GM12878 (cell line): ENCODE measurements around the gene RAB30. TPM values are rescaled to one million over a fixed set of nuclear protein-coding genes. Genes with fewer than 3 reads are reported as not detected.

ENCODE experiments used
- BMI1 ChIP-seq: fragments of 450-650 bp; IDR thresholded peaks from 2 replicates; pipeline ENCODE4 v1.6.1; 2016; ENCODE audit warnings: mild to moderate bottlenecking, moderate library complexity, borderline replicate concordance
- CREB1 ChIP-seq: IDR thresholded peaks from 2 replicates; pipeline ENCODE4 v1.6.1; 2012; ENCODE audit warnings: low read depth, mild to moderate bottlenecking, inconsistent platforms
- CUX1 ChIP-seq: IDR thresholded peaks from 2 replicates; pipeline ENCODE4 v1.6.1; 2012; ENCODE audit warnings: improper control_type of control experiment, low read depth, low read length; ENCODE audit not compliant: insufficient replicate concordance
- E2F4 ChIP-seq: IDR thresholded peaks from 2 replicates; pipeline ENCODE4 v1.6.1; 2012; ENCODE audit warnings: low read depth, low read length, improper control_type of control experiment
- EED ChIP-seq: sonication (generic); IDR thresholded peaks from 2 replicates; pipeline ENCODE4 v1.6.1; 2016; ENCODE audit warnings: antibody characterized with exemption, low read depth
- FOXK2 ChIP-seq: fragments of 450-650 bp; IDR thresholded peaks from 2 replicates; pipeline ENCODE4 v1.6.1; 2017; ENCODE audit warnings: mild to moderate bottlenecking, moderate library complexity
- NFYB ChIP-seq: IDR thresholded peaks from 2 replicates; pipeline ENCODE4 v1.6.1; 2011; ENCODE audit warnings: low read depth, mild to moderate bottlenecking, low read length, improper control_type of control experiment, moderate library complexity; ENCODE audit not compliant: insufficient read depth
- NKRF ChIP-seq: fragments of 450-650 bp; conservative IDR thresholded peaks from 2 replicates; pipeline ENCODE4 v1.6.1; 2017; ENCODE audit warnings: mild to moderate bottlenecking, moderate library complexity
- PAX8 ChIP-seq: fragments of 450-650 bp; IDR thresholded peaks from 2 replicates; pipeline ENCODE4 v1.6.1; 2017; ENCODE audit warnings: mild to moderate bottlenecking, moderate library complexity
- POLR2AphosphoS5 ChIP-seq: IDR thresholded peaks from 2 replicates; pipeline ENCODE4 v1.6.1; 2011; ENCODE audit warnings: mild to moderate bottlenecking, low read length, inconsistent platforms
- RAD21 ChIP-seq: IDR thresholded peaks from 2 replicates; pipeline ENCODE4 v1.6.1; 2011; ENCODE audit warnings: mild to moderate bottlenecking, low read depth, low read length, moderate library complexity; ENCODE audit not compliant: insufficient read depth
- RELB ChIP-seq: fragments of 450-650 bp; IDR thresholded peaks from 2 replicates; pipeline ENCODE4 v1.6.1; 2017; ENCODE audit warnings: low read depth, mild to moderate bottlenecking, moderate library complexity
- STAT3 ChIP-seq: IDR thresholded peaks from 2 replicates; pipeline ENCODE4 v1.6.1; 2011; ENCODE audit warnings: low read depth, low read length, improper control_type of control experiment
- YY1 ChIP-seq: IDR thresholded peaks from 2 replicates; pipeline ENCODE4 v1.6.1; 2011; ENCODE audit warnings: low read depth, mild to moderate bottlenecking, low read length
- polyA plus RNA-seq, 11 experiments: library from polyadenylated mRNA; depleted of rRNA in 4 of 11; unstranded in 6 of 11; stranded (reverse) in 5 of 11; fragments of >200 nt; fragmentation: Nextera tagmentation in 4 of 11; fragmentation: Illumina TruSeq in 1 of 11; extraction: Ambion mirVana in 4 of 11; extraction: Trizol in 1 of 11; gene quantifications; 1 replicate in 1 of 11; 2 replicates in 10 of 11; pipeline versions ENCODE4 v1.2.1 to v1.2.3, GENCODE V29; 2011 to 2016; ENCODE audit warnings: inconsistent platforms in 2 of 11, missing spikeins in 2 of 11, low read depth in 1 of 11
- total RNA-seq, 4 experiments: library from RNA; depleted of rRNA in 3 of 4; stranded (reverse); fragments of >200 nt in 3 of 4; fragmentation: Illumina TruSeq in 1 of 4; extraction: Trizol in 1 of 4; gene quantifications; 2 replicates each; pipeline versions ENCODE4 v1.2.1 to v1.2.3, GENCODE V29; 2013 to 2021
- TF ChIP-seq, protein P1 (sequence below): IDR thresholded peaks from 2 replicates; pipeline ENCODE4 v1.6.1; 2012; ENCODE audit warnings: low read length, inconsistent platforms
- TF ChIP-seq, protein P2 (sequence below): IDR thresholded peaks from 2 replicates; pipeline ENCODE4 v1.6.1; 2012; ENCODE audit warnings: low read depth, low read length, improper control_type of control experiment

The RAB30 gene
- total and polyA plus RNA-seq, 10 of the 15 experiments (the other 5 are each of a cell fraction or from before 2014, with no cell fraction given), result 9.8 to 26.7 (median 19.2) TPM

DNA sequence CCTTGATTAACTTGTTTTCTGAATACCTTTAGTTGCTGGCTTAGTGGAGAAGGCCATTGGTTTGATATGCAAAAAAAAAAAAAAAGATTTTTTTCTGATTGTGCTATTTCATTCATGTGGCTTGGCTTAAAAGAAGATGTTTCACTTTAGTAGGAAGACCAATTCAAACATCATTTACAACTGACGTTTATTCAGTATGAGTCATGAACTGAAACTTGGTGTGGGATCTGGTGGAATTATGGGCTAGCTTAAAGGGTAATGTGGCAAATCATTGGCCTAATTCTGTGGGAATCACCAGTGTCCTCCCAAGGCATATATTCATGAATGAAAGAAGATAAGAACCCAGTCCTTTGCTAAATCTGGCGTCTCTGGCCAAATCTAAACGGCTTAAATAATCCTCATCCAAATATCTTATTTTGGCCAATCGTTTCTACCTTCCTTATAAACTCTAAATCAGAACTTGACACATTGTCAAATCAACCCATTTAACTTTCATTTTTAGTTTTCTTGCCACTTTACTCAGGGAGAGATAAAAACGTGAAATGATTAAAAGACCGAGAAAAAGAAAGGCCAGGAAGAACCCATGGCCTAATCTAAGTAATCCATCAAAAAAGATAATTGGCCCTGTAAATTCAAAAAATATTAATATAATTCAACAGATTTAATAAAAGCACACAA lies 93.1 kb downstream of the RAB30 start (continued):
- peak; percentile 82; the same call in 1 of the 2 replicates for TF ChIP-seq RELB
- TF ChIP-seq PAX8, result no peak
- no peak for TF ChIP-seq YY1
- peak; percentile 83; the same call in 1 of the 2 replicates for TF ChIP-seq EED
- no peak for TF ChIP-seq FOXK2
- TF ChIP-seq NKRF, result no peak
- TF ChIP-seq RAD21, result 0 out of 2 replicates have a peak, but pooled peaks have one; percentile 7
- TF ChIP-seq CUX1, result peak; percentile 54
- TF ChIP-seq, protein P1, sequence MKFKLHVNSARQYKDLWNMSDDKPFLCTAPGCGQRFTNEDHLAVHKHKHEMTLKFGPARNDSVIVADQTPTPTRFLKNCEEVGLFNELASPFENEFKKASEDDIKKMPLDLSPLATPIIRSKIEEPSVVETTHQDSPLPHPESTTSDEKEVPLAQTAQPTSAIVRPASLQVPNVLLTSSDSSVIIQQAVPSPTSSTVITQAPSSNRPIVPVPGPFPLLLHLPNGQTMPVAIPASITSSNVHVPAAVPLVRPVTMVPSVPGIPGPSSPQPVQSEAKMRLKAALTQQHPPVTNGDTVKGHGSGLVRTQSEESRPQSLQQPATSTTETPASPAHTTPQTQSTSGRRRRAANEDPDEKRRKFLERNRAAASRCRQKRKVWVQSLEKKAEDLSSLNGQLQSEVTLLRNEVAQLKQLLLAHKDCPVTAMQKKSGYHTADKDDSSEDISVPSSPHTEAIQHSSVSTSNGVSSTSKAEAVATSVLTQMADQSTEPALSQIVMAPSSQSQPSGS, result peak; percentile 54; the same call in 1 of the 2 replicates
- 0 out of 2 replicates have a peak, but pooled peaks have one; percentile 25 for TF ChIP-seq STAT3
- TF ChIP-seq CREB1, result no peak
- TF ChIP-seq, protein P2, sequence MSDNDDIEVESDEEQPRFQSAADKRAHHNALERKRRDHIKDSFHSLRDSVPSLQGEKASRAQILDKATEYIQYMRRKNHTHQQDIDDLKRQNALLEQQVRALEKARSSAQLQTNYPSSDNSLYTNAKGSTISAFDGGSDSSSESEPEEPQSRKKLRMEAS, result no peak
- no peak for TF ChIP-seq E2F4
- TF ChIP-seq POLR2AphosphoS5, result no peak
- 0 out of 2 replicates have a peak, but pooled peaks have one; percentile 19 for TF ChIP-seq NFYB
- TF ChIP-seq BMI1, result no peak
